Gastroesophageal sphincter (tissue), 4 donors: ENCODE results near the gene MATN4. TPM values are rescaled to one million over a fixed set of nuclear protein-coding genes. Genes with fewer than 3 reads are reported as not detected.

Experiments used
- ATAC-seq: fragments of 150-250 bp; one replicate; pipeline ENCODE4 v1.9.1; 2016; ENCODE audit warnings: mild to moderate bottlenecking, moderate library complexity
- H3K27ac ChIP-seq, 4 donors: fragments of 200-600 bp; sonication (generic) in 3 of 4; 1 replicate in 3 of 4; 2 replicates in 1 of 4; pipeline ENCODE4 v1.5.1; 2016 to 2019
- H3K27me3 ChIP-seq: fragments of 200-600 bp; sonication (generic); one replicate; pipeline ENCODE4 v1.5.1; 2019
- H3K36me3 ChIP-seq, 2 donors: fragments of 200-600 bp; sonication (generic); one replicate each; pipeline ENCODE4 v1.5.1; 2019; ENCODE audit warnings: control low read depth in 1 of 2
- H3K4me1 ChIP-seq, 3 donors: fragments of 200-600 bp; sonication (generic); 1 replicate in 2 of 3; 2 replicates in 1 of 3; pipeline ENCODE4 v1.5.1; 2016 to 2019; ENCODE audit warnings: control low read depth in 2 of 3
- H3K4me3 ChIP-seq, 2 donors: fragments of 200-600 bp; sonication (generic); one replicate each; pipeline ENCODE4 v1.5.1; 2019; ENCODE audit warnings: mild to moderate bottlenecking in 1 of 2, moderate library complexity in 1 of 2
- H3K9me3 ChIP-seq, 3 donors: fragments of 200-600 bp; sonication (generic); one replicate each; pipeline ENCODE4 v1.5.1; 2017 to 2019; ENCODE audit warnings: control low read depth in 2 of 3
- EP300 ChIP-seq: sonication (generic); formaldehyde crosslinking; IDR thresholded peaks from one replicate; pipeline ENCODE4 v1.6.1; 2017; ENCODE audit warnings: antibody characterized with exemption, mild to moderate bottlenecking
- POLR2A ChIP-seq, 2 donors: fragments of 450-650 bp; IDR thresholded peaks; one replicate each; pipeline ENCODE4 v1.6.1; 2017; ENCODE audit warnings: antibody characterized with exemption in 2 of 2, mild to moderate bottlenecking in 2 of 2, moderate library complexity in 1 of 2
- POLR2AphosphoS5 ChIP-seq: sonication (generic); formaldehyde crosslinking; IDR thresholded peaks from one replicate; pipeline ENCODE4 v1.6.1; 2017; ENCODE audit warnings: antibody characterized with exemption
- WGBS, 2 donors: methylation state at CpG; one replicate each; pipeline ENCODE4 v1.1.5; 2018; ENCODE audit warnings: low coverage in 1 of 2; 5-methylcytosine and 5-hydroxymethylcytosine counted together
- total RNA-seq, 4 donors: library from RNA; depleted of rRNA; stranded (reverse); fragments of >200 nt; gene quantifications; one replicate each; pipeline ENCODE4 v1.1.0, GENCODE V29; 2016
- TF ChIP-seq, protein P1 (sequence below), 4 experiments: fragments of 200-600 bp in 2 of 4; fragments of 450-650 bp in 2 of 4; sonication (generic) in 1 of 4; IDR thresholded peaks; one replicate each; pipeline ENCODE4 v1.5.1; 2017 to 2019; ENCODE audit warnings: antibody characterized with exemption in 4 of 4, mild to moderate bottlenecking in 2 of 4, moderate library complexity in 2 of 4

Gene MATN4
- total RNA-seq, 4 donors from 2014 or later: not detected

DNA sequence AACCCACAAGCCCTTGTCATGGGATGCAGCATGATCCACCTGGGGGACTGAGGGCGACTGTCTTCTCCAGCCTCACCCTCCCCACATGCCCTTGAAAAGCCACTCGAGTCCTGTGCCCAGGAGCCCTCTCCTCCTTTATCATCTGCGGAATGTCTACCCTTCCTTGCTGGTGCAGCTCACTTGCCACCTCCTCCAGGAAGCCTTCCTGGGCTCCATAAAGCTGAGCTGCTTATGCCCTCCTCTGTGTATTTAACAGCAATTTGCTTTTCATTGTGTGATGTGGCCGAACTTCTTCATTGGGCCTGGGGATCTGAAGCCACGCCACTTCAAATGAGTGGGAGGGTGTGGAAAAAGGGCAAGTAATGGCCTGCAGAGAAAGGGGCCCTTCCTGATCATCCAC is 19.2 kb downstream of the MATN4 start:
- ATAC-seq: no peak
- Histone ChIP-seq H3K27me3 (peaks cover 23% of the 10 kb centered on the region), H3K9me3 (no peaks in the 10 kb centered on the region), H3K4me1 (peaks cover 0 to 24% (median 9%) of the 10 kb centered on the region in 3 donors), H3K4me3 (no peak overlapping the region), H3K36me3 (no peaks in the 10 kb centered on the region), H3K27ac (no peak overlapping the region)
- WGBS, 2 donors: 78 to 84% methylated on average over 3 to 5 of the region's 5 CpGs
- TF ChIP-seq, protein P1, sequence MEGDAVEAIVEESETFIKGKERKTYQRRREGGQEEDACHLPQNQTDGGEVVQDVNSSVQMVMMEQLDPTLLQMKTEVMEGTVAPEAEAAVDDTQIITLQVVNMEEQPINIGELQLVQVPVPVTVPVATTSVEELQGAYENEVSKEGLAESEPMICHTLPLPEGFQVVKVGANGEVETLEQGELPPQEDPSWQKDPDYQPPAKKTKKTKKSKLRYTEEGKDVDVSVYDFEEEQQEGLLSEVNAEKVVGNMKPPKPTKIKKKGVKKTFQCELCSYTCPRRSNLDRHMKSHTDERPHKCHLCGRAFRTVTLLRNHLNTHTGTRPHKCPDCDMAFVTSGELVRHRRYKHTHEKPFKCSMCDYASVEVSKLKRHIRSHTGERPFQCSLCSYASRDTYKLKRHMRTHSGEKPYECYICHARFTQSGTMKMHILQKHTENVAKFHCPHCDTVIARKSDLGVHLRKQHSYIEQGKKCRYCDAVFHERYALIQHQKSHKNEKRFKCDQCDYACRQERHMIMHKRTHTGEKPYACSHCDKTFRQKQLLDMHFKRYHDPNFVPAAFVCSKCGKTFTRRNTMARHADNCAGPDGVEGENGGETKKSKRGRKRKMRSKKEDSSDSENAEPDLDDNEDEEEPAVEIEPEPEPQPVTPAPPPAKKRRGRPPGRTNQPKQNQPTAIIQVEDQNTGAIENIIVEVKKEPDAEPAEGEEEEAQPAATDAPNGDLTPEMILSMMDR (IDR thresholded peaks at IDR 0.05): no peak
- TF ChIP-seq POLR2A (IDR thresholded peaks at IDR 0.05) (no peak), EP300 (no peak), POLR2AphosphoS5 (no peak)

DNA sequence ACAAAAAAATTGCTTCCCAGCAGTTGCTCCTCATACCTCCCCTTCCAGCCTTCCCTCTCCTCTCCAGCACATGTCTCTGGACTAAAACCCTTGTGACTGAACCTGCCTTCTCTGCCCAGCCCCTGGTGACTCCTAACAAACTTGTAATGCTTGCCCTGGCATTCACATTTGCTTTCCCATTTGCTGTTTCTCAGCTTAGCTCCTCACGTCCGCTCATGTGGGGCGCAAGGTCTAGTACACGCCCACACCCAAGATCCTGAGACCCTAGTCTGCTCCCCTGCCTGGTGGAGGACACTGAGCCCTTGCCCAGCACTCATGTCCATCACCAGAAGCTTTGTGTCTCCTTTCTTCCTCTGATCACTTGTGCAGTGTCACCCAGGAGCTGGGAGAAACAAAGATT is 19.7 kb downstream of the MATN4 start:
- Histone ChIP-seq H3K27me3 (peaks cover 22% of the 10 kb centered on the region), H3K9me3 (no peaks in the 10 kb centered on the region), H3K4me3 (no peak overlapping the region), H3K36me3 (no peaks in the 10 kb centered on the region), H3K4me1 (peaks cover 0 to 19% (median 5%) of the 10 kb centered on the region in 3 donors), H3K27ac (no peak overlapping the region)
- TF ChIP-seq, protein P1 (IDR thresholded peaks at IDR 0.05): no peak
- TF ChIP-seq POLR2AphosphoS5: no peak
- no peak for TF ChIP-seq POLR2A (IDR thresholded peaks at IDR 0.05)
- no peak for TF ChIP-seq EP300
- no peak for ATAC-seq
- WGBS, 2 donors: 61% methylated on average over 2 of the region's 4 CpGs; no CpG with 5 or more reads in 1 of the 2 donors

DNA sequence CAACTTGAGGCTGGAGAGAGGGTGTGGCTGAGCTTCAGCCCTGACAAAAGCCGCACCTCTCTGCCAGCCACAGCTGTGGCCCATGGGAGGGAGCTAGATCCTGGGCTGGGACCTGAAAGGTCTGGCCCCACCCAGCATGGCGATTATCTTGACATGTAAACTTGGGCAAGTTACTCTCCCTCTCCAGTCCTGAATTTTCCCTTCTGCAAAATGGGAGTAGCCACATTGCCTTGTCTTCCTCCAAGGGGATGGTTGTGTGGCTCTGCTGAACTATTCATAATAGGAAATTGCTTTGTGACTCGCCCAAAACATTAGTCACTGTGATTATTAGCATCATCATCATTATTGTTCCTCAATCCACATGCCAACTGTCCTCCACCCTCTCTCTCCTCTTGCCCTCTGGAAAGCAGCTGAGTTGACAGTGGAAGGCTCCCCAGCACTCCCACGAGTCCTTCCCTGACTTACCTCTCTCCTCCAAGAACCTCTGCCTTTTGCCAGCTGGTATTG is 24.5 kb downstream of the MATN4 start:
- no peak for TF ChIP-seq POLR2AphosphoS5
- TF ChIP-seq EP300: no peak
- TF ChIP-seq, protein P1 (IDR thresholded peaks at IDR 0.05): no peak
- no peaks in the 10 kb centered on the region for H3K9me3 ChIP-seq
- peaks cover 30% of the 10 kb centered on the region for H3K27me3 ChIP-seq
- H3K4me3 ChIP-seq: no peak overlapping the region
- H3K36me3 ChIP-seq: no peaks in the 10 kb centered on the region
- WGBS, 2 donors: 18 to 29% methylated on average over 1 to 3 of the region's 4 CpGs
- no peak for ATAC-seq
- H3K27ac ChIP-seq: no peak overlapping the region
- H3K4me1 ChIP-seq: no peaks in the 10 kb centered on the region

DNA sequence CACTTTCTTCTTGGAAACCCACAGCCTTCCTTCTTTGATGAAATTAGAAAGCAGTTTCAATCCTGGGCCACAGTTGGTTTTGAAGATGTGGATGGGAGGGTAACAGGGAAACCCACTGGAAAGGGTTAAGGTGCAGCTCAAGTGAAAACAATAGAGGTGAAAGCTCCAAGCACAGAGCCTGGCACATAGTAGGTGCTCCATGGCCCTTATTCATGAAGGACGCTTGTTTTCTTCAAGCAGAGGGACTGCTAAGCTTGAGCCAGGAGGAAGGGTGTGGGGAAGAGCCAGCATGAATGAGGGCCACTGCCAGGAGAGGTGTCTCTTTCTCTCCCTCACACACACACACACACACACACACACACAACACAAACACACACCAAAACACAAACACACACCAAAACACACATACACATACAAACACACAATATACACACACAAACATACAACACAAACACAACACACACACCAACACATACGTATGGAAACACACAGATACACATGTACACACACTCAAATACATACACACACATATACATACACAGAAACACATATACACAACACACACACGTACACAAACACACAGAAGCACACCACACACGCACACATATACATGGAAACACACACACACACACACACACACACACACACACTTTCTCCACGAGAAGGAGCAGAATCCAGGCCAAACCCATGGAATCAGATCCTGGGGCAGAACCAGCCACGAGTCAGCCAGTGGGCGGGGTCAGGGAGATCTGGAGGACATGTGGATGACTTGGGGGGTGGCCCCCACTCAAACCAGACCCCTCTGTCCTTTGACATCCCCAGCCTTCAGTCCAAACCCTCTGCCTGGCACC is 25.2 kb downstream of the MATN4 start:
- TF ChIP-seq POLR2AphosphoS5: no peak
- Histone ChIP-seq H3K9me3 (no peaks in the 10 kb centered on the region), H3K27ac (no peak overlapping the region), H3K4me1 (no peaks in the 10 kb centered on the region), H3K4me3 (no peak overlapping the region), H3K36me3 (no peaks in the 10 kb centered on the region), H3K27me3 (peaks cover 28% of the 10 kb centered on the region)
- WGBS, 2 donors: 55 to 77% methylated on average over 3 to 5 of the region's 7 CpGs
- no peak for ATAC-seq

DNA sequence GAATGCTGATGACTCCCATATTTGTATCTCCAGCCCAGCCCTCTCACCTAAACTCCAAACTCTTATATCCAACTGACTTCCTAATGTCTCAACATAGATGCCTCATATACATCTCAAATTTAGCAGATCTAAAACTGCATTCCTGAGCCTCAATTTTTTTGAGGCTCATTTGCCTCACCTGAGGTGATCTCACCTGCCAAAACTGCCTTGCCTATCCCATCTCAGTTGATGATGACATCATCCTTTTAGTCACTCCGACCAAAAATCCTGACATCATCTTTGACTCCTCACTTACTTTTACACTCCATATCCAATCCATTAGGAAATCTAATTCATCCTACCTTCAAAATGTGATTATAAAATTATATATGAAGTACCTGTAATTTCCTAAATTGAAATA is 28.1 kb downstream of the MATN4 start:
- TF ChIP-seq POLR2A (IDR thresholded peaks at IDR 0.05) (no peak), EP300 (no peak), POLR2AphosphoS5 (no peak)
- TF ChIP-seq, protein P1 (IDR thresholded peaks at IDR 0.05): no peak
- H3K9me3 ChIP-seq: no peaks in the 10 kb centered on the region
- H3K36me3 ChIP-seq: no peaks in the 10 kb centered on the region
- no peak overlapping the region for H3K27ac ChIP-seq
- no peak for ATAC-seq
- H3K27me3 ChIP-seq: peaks cover 39% of the 10 kb centered on the region
- no peaks in the 10 kb centered on the region for H3K4me1 ChIP-seq
- WGBS, 2 donors: 72 to 82% methylated on average over 1 of the region's 1 CpG
- no peak overlapping the region for H3K4me3 ChIP-seq
